HepG2 (cell line): ENCODE measurements around the gene ATP10D. TPM values are rescaled to one million over a fixed set of nuclear protein-coding genes. Genes with fewer than 3 reads are reported as not detected.

Experiments
- ADNP ChIP-seq: sonication (generic); formaldehyde crosslinking; IDR thresholded peaks from 2 replicates; pipeline ENCODE4 v1.4.0; 2020; ENCODE audit warnings: missing genetic modification reagents
- ETV5 ChIP-seq: IDR thresholded peaks from 2 replicates; pipeline ENCODE4 v1.6.1; 2018; ENCODE audit warnings: missing biosample characterization, missing genetic modification reagents, inconsistent platforms, borderline replicate concordance
- HMGXB3 ChIP-seq: sonication (generic); formaldehyde crosslinking; IDR thresholded peaks from 2 replicates; pipeline ENCODE4 v1.4.0; 2020; ENCODE audit warnings: missing genetic modification reagents, borderline replicate concordance
- KLF9 ChIP-seq: IDR thresholded peaks from 2 replicates; pipeline ENCODE4 v1.6.1; 2016; ENCODE audit warnings: low read depth
- NCOR1 ChIP-seq: fragments of 200-600 bp; sonication (generic); IDR thresholded peaks from 2 replicates; pipeline ENCODE4 v1.7.0; 2017; ENCODE audit warnings: antibody characterized with exemption, low read length, borderline replicate concordance
- SMC3 ChIP-seq: IDR thresholded peaks from 2 replicates; pipeline ENCODE4 v1.6.1; 2011; ENCODE audit warnings: low read length, improper control_type of control experiment
- SP140L ChIP-seq: sonication (generic); formaldehyde crosslinking; IDR thresholded peaks from 2 replicates; pipeline ENCODE4 v1.4.0; 2020; ENCODE audit warnings: missing genetic modification reagents, borderline replicate concordance
- ZNF230 ChIP-seq: sonication (generic); formaldehyde crosslinking; IDR thresholded peaks from 2 replicates; pipeline ENCODE4 v1.4.0; 2020; ENCODE audit warnings: mild to moderate bottlenecking, missing genetic modification reagents
- ZNF296 ChIP-seq: sonication (generic); formaldehyde crosslinking; conservative IDR thresholded peaks from 2 replicates; pipeline ENCODE4 v1.5.0; 2020; ENCODE audit warnings: mild to moderate bottlenecking, missing genetic modification reagents
- ZNF354B ChIP-seq: sonication (generic); formaldehyde crosslinking; IDR thresholded peaks from 2 replicates; pipeline ENCODE4 v1.8.0; 2022; ENCODE audit warnings: mild to moderate bottlenecking, missing genetic modification reagents
- ZNF468 ChIP-seq: sonication (generic); formaldehyde crosslinking; IDR thresholded peaks from 2 replicates; pipeline ENCODE4 v1.8.0; 2022; ENCODE audit warnings: mild to moderate bottlenecking, moderate library complexity, missing genetic modification reagents
- ZNF557 ChIP-seq: sonication (generic); formaldehyde crosslinking; IDR thresholded peaks from 2 replicates; pipeline ENCODE4 v1.4.0; 2020; ENCODE audit warnings: missing genetic modification reagents
- polyA plus RNA-seq, 8 experiments: library from polyadenylated mRNA; depleted of rRNA in 3 of 8; stranded (reverse) in 7 of 8; unstranded in 1 of 8; fragments of >200 nt; fragmentation: Illumina TruSeq in 4 of 8; extraction: Trizol in 4 of 8; gene quantifications; 2 replicates each; pipeline versions ENCODE4 v1.2.1 to v1.2.3, GENCODE V29; 2011 to 2016; ENCODE audit warnings: low read depth in 4 of 8, missing spikeins in 1 of 8, mixed read lengths in 1 of 8; ENCODE audit not compliant: insufficient read depth in 1 of 8
- total RNA-seq, 5 experiments: library from RNA; depleted of rRNA; stranded (reverse); fragments of >200 nt; fragmentation: Illumina TruSeq; extraction: Trizol; gene quantifications; 2 replicates each; pipeline ENCODE4 v1.2.3, GENCODE V29; 2016; ENCODE audit warnings: low read depth in 1 of 5
- TF ChIP-seq, protein P1 (sequence below): sonication (generic); formaldehyde crosslinking; IDR thresholded peaks from 2 replicates; pipeline ENCODE4 v1.9.0; 2021; ENCODE audit warnings: mild to moderate bottlenecking, missing genetic modification reagents
- TF ChIP-seq, protein P2 (sequence below): sonication (generic); formaldehyde crosslinking; IDR thresholded peaks from 2 replicates; pipeline ENCODE4 v1.4.0; 2020; ENCODE audit warnings: missing genetic modification reagents

ATP10D gene
- total and polyA plus RNA-seq, 2 of the 13 experiments (the other 11 are each of a cell fraction or from before 2014, with no cell fraction given) = 2.2 to 9.8 TPM

GRCh38 chr4:47485047-47485692 is at the start of gene ATP10D (continued):
- TF ChIP-seq HMGXB3 (CRISPR knock-in tag) (no peak), ZNF230 (CRISPR knock-in tag) (0 out of 2 replicates have a peak, but pooled peaks have one; percentile 55), KLF9 (no peak), ADNP (CRISPR knock-in tag) (no peak), NCOR1 (no peak), ETV5 (CRISPR knock-in tag) (peak; percentile 29; the same call in 1 of the 2 replicates), ZNF468 (CRISPR knock-in tag) (no peak), ZNF354B (CRISPR knock-in tag) (no peak), ZNF296 (CRISPR knock-in tag) (no peak), SP140L (CRISPR knock-in tag) (no peak), ZNF557 (CRISPR knock-in tag) (no peak), SMC3 (no peak)
- TF ChIP-seq, protein P1, sequence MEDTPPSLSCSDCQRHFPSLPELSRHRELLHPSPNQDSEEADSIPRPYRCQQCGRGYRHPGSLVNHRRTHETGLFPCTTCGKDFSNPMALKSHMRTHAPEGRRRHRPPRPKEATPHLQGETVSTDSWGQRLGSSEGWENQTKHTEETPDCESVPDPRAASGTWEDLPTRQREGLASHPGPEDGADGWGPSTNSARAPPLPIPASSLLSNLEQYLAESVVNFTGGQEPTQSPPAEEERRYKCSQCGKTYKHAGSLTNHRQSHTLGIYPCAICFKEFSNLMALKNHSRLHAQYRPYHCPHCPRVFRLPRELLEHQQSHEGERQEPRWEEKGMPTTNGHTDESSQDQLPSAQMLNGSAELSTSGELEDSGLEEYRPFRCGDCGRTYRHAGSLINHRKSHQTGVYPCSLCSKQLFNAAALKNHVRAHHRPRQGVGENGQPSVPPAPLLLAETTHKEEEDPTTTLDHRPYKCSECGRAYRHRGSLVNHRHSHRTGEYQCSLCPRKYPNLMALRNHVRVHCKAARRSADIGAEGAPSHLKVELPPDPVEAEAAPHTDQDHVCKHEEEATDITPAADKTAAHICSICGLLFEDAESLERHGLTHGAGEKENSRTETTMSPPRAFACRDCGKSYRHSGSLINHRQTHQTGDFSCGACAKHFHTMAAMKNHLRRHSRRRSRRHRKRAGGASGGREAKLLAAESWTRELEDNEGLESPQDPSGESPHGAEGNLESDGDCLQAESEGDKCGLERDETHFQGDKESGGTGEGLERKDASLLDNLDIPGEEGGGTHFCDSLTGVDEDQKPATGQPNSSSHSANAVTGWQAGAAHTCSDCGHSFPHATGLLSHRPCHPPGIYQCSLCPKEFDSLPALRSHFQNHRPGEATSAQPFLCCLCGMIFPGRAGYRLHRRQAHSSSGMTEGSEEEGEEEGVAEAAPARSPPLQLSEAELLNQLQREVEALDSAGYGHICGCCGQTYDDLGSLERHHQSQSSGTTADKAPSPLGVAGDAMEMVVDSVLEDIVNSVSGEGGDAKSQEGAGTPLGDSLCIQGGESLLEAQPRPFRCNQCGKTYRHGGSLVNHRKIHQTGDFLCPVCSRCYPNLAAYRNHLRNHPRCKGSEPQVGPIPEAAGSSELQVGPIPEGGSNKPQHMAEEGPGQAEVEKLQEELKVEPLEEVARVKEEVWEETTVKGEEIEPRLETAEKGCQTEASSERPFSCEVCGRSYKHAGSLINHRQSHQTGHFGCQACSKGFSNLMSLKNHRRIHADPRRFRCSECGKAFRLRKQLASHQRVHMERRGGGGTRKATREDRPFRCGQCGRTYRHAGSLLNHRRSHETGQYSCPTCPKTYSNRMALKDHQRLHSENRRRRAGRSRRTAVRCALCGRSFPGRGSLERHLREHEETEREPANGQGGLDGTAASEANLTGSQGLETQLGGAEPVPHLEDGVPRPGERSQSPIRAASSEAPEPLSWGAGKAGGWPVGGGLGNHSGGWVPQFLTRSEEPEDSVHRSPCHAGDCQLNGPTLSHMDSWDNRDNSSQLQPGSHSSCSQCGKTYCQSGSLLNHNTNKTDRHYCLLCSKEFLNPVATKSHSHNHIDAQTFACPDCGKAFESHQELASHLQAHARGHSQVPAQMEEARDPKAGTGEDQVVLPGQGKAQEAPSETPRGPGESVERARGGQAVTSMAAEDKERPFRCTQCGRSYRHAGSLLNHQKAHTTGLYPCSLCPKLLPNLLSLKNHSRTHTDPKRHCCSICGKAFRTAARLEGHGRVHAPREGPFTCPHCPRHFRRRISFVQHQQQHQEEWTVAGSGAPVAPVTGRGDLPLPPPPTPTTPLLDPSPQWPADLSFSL (CRISPR knock-in tag) = no peak
- TF ChIP-seq, protein P2, sequence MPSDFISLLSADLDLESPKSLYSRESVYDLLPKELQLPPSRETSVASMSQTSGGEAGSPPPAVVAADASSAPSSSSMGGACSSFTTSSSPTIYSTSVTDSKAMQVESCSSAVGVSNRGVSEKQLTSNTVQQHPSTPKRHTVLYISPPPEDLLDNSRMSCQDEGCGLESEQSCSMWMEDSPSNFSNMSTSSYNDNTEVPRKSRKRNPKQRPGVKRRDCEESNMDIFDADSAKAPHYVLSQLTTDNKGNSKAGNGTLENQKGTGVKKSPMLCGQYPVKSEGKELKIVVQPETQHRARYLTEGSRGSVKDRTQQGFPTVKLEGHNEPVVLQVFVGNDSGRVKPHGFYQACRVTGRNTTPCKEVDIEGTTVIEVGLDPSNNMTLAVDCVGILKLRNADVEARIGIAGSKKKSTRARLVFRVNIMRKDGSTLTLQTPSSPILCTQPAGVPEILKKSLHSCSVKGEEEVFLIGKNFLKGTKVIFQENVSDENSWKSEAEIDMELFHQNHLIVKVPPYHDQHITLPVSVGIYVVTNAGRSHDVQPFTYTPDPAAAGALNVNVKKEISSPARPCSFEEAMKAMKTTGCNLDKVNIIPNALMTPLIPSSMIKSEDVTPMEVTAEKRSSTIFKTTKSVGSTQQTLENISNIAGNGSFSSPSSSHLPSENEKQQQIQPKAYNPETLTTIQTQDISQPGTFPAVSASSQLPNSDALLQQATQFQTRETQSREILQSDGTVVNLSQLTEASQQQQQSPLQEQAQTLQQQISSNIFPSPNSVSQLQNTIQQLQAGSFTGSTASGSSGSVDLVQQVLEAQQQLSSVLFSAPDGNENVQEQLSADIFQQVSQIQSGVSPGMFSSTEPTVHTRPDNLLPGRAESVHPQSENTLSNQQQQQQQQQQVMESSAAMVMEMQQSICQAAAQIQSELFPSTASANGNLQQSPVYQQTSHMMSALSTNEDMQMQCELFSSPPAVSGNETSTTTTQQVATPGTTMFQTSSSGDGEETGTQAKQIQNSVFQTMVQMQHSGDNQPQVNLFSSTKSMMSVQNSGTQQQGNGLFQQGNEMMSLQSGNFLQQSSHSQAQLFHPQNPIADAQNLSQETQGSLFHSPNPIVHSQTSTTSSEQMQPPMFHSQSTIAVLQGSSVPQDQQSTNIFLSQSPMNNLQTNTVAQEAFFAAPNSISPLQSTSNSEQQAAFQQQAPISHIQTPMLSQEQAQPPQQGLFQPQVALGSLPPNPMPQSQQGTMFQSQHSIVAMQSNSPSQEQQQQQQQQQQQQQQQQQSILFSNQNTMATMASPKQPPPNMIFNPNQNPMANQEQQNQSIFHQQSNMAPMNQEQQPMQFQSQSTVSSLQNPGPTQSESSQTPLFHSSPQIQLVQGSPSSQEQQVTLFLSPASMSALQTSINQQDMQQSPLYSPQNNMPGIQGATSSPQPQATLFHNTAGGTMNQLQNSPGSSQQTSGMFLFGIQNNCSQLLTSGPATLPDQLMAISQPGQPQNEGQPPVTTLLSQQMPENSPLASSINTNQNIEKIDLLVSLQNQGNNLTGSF (CRISPR knock-in tag) = no peak
